ENCODE measurements around the gene PTPRJ. TPM values are rescaled to one million over a fixed set of nuclear protein-coding genes. Genes with fewer than 3 reads are reported as not detected.

The PTPRJ gene
- polyA plus RNA-seq, 1 donor (not counting 4 experiments of a cell fraction or from before 2014, with no cell fraction given) = 0.84 TPM

GRCh38 chr11:48047616-48048015 lies 67.3 kb downstream of the PTPRJ start:
- H3K4me3 ChIP-seq (ENCODE audit: control insufficient read depth in 2 of 3, extremely low read depth in 1 of 3, insufficient read depth in 2 of 3, low read depth in 1 of 3, low read length in 3 of 3) = no peak overlapping the region
- dilution Hi-C loops (cut with MboI; ENCODE audit: extremely low pct_ligation_motif_present, low sequenced_read_pairs) = no loop called here
- H3K9me3 ChIP-seq (ENCODE audit: control insufficient read depth, low read depth, low read length) = no peaks in the 10 kb centered on the region
- TF ChIP-seq CTCF (optimal IDR thresholded peaks at IDR 0.05 in 1 of 3, IDR thresholded peaks at IDR 0.05 in 1 of 3, conservative IDR thresholded peaks at IDR 0.05 in 1 of 3; ENCODE audit: extremely low read depth in 1 of 3, insufficient read depth in 2 of 3, low read length in 3 of 3) = no peak
- TF ChIP-seq EZH2 (IDR thresholded peaks at IDR 0.05; ENCODE audit: low read length) = no peak
- peaks cover 16% of the 10 kb centered on the region for H3K4me1 ChIP-seq (ENCODE audit: control insufficient read depth, extremely low read depth, insufficient read depth, low read length)
- no peak overlapping the region for H2AFZ ChIP-seq (ENCODE audit: control insufficient read depth, low read length)
- H3K27me3 ChIP-seq (ENCODE audit: control insufficient read depth, extremely low read depth, insufficient read depth, low read length) = no peaks in the 10 kb centered on the region
- no peaks in the 10 kb centered on the region for H3K36me3 ChIP-seq (ENCODE audit: control insufficient read depth in 2 of 2, extremely low read depth in 1 of 2, insufficient read depth in 2 of 2, low read length in 2 of 2)
- H4K20me1 ChIP-seq (ENCODE audit: control insufficient read depth, extremely low read depth, insufficient read depth, low read length) = no peaks in the 10 kb centered on the region
- H3K4me2 ChIP-seq (ENCODE audit: control insufficient read depth, extremely low read depth, insufficient read depth, low read depth, low read length) = no peak overlapping the region
- H3K79me2 ChIP-seq (ENCODE audit: control insufficient read depth, insufficient read depth, low read length) = no peaks in the 10 kb centered on the region
- H3K9ac ChIP-seq (ENCODE audit: control insufficient read depth, extremely low read depth, insufficient read depth, low read length) = no peak overlapping the region
- no peak for DNase-seq (ENCODE audit: low read depth, low spot score)
- FAIRE-seq = no peak
- H3K9me1 ChIP-seq (ENCODE audit: control insufficient read depth, extremely low read depth, insufficient read depth, low read length) = no peaks in the 10 kb centered on the region
- no peak overlapping the region for H3K27ac ChIP-seq (ENCODE audit: control insufficient read depth, insufficient read depth, low read length)

- Histone ChIP-seq H3K27ac (ENCODE audit: control insufficient read depth, insufficient read depth, low read length) (no peak overlapping the region), H3K4me2 (ENCODE audit: control insufficient read depth, extremely low read depth, insufficient read depth, low read depth, low read length) (no peak overlapping the region), H3K79me2 (ENCODE audit: control insufficient read depth, insufficient read depth, low read length) (no peaks in the 10 kb centered on the region), H3K36me3 (ENCODE audit: control insufficient read depth in 2 of 2, extremely low read depth in 1 of 2, insufficient read depth in 2 of 2, low read length in 2 of 2) (no peaks in the 10 kb centered on the region), H3K27me3 (ENCODE audit: control insufficient read depth, extremely low read depth, insufficient read depth, low read length) (no peaks in the 10 kb centered on the region), H3K9me1 (ENCODE audit: control insufficient read depth, extremely low read depth, insufficient read depth, low read length) (no peaks in the 10 kb centered on the region), H2AFZ (ENCODE audit: control insufficient read depth, low read length) (no peak overlapping the region), H3K9me3 (ENCODE audit: control insufficient read depth, low read depth, low read length) (no peaks in the 10 kb centered on the region), H3K4me1 (ENCODE audit: control insufficient read depth, extremely low read depth, insufficient read depth, low read length) (peaks cover 18% of the 10 kb centered on the region), H4K20me1 (ENCODE audit: control insufficient read depth, extremely low read depth, insufficient read depth, low read length) (no peaks in the 10 kb centered on the region), H3K9ac (ENCODE audit: control insufficient read depth, extremely low read depth, insufficient read depth, low read length) (no peak overlapping the region), H3K4me3 (ENCODE audit: control insufficient read depth in 2 of 3, extremely low read depth in 1 of 3, insufficient read depth in 2 of 3, low read depth in 1 of 3, low read length in 3 of 3) (no peak overlapping the region)
- TF ChIP-seq CTCF (optimal IDR thresholded peaks at IDR 0.05 in 1 of 3, IDR thresholded peaks at IDR 0.05 in 1 of 3, conservative IDR thresholded peaks at IDR 0.05 in 1 of 3; ENCODE audit: extremely low read depth in 1 of 3, insufficient read depth in 2 of 3, low read length in 3 of 3) (no peak), EZH2 (IDR thresholded peaks at IDR 0.05; ENCODE audit: low read length) (no peak)
- dilution Hi-C loops (cut with MboI; ENCODE audit: extremely low pct_ligation_motif_present, low sequenced_read_pairs) = no loop called here
- DNase-seq (ENCODE audit: low read depth, low spot score) (no peak), FAIRE-seq (no peak)
Observed at GRCh38 chr11:48049036-48049435, 68.7 kb downstream of the PTPRJ start.
